EL (cell line): ENCODE data around the gene OPN1MW.
A peak's percentile ranks its signal among the peaks of the same experiment; 100 is the strongest.
"Not testable (repeated sequence)": the region's sequence is repeated elsewhere in the genome, so short reads cannot be mapped to it uniquely, and the experiment has no call there.

Experiments
- DNase-seq: peaks from one replicate; pipeline ENCODE4 v3.0.0-alpha.2; 2016

OPN1MW gene

GRCh38 chrX:154182296-154182695 is at the start of gene OPN1MW:
Gene OPN1MW, plus strand, starts transcription at chrX:154182596. Its CDS starts 82 bp downstream, at chrX:154182678.
- not testable (repeated sequence) for DNase-seq

DNA sequence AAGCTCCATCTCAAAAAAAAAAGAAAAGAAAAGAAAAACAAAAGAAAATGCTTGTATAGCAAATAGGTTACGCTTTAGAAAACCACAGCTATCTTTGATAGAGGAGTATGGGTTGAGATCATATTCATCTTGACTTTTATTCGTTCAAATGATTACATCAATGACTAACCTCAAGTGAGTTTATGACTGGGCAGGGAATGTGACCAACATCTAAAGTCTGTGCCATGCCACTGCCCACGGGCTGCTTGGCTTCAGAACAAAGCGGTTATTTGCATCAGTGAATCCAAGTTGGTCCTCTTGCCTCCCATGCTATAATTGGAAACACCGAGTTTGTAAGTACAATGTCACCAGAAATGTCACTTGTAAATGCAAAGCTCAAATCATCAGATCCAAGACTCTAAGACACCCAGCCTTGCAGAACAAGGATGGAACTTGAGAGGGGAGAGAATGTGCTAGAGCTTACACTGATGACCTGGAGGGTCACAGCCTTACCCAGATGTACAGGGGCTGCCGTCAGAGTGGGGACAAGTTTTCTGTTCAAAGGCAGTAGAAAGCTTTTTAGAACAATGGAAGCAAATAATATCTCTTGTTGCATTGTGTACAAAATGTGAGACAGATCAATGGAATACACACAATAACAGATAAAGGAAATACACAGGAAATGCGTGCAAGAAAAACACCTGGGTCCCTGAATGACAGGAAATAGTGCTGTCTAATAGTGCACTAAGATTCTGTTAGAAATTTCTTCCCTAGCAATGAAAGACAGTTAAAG is 46.8 kb upstream of the OPN1MW start:
- no peak for DNase-seq

DNA sequence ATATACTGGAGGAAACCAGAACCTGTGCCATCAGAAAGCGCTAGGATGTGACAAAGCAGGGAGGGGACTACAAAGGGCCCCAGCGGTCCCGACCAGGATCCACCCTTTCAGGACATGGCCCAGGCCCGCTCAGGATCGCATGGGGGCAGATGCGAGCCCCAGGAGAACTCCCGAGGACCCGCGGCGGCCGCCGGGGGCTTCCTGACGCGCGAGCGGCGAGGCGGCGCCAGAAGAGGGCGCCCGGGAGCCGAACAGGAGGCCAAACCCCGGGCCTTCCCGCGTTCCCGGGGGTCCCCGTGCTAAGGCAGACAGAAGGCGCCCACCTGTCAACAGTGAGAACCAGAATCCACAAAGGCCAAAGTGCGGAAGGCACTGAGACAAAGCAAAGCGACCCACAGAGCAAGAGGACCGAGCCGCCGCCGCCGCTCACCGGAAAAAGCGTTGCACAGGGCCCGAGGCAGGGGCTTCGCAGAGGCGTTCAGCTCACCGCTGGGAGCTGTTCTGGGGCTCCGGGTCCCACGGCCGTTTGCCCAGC is 45.7 kb upstream of the OPN1MW start:
- DNase-seq, result peak; percentile 58

DNA sequence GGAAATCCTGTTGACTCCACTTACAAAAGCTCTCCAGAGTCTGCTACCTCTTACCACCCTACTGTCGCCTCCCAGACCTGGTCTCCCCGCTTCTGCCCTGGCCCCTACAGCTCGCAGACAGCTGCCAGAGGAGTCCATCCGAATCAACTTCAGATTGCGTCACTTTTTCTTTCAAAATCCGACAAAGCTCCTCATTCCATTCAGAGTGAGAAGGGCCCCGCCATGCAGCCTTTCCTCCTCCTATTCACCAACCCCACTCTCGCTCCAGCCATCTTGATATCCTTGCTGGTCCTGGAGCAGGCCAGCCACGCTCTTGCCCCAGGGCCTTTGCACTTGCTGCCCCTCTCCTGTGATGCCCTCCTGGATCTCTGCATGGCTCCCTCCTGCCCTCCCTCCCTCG is 43.5 kb upstream of the OPN1MW start:
- no peak for DNase-seq

- no peak for DNase-seq
These were observed 42.2 kb upstream of the OPN1MW start for GRCh38 chrX:154140206-154140605.

- DNase-seq, result no peak
These were observed 41.7 kb upstream of the OPN1MW start for GRCh38 chrX:154140742-154141141.

DNA sequence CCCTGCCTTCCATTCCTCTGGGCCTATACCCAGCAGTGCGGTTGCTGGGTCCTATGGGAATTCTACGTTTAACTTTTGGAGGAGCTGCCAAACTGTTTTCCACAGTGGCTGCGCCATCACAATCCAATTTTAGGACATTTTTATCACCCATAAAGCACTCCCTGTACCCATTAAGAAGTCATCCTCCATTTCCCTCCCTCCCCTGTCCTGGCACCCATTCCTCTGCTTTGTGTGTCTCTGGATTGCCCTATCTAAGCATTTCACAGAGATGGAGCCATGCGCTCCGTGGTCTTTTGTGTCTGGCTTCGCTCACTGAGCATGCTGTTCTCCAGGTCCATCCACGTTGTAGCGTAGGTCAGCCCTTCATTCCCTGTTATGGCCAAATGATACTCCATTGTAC is 40.0 kb upstream of the OPN1MW start:
- no peak for DNase-seq

GRCh38 chrX:154142950-154143745 is 39.2 kb upstream of the OPN1MW start:
- no peak for DNase-seq

GRCh38 chrX:154144010-154144409 is 38.4 kb upstream of the OPN1MW start, which contains the start of gene OPN1LW:
Gene OPN1LW, plus strand, starts transcription at chrX:154144243. Its CDS starts 41 bp downstream, at chrX:154144284.
- DNase-seq, result not testable (repeated sequence)

DNA sequence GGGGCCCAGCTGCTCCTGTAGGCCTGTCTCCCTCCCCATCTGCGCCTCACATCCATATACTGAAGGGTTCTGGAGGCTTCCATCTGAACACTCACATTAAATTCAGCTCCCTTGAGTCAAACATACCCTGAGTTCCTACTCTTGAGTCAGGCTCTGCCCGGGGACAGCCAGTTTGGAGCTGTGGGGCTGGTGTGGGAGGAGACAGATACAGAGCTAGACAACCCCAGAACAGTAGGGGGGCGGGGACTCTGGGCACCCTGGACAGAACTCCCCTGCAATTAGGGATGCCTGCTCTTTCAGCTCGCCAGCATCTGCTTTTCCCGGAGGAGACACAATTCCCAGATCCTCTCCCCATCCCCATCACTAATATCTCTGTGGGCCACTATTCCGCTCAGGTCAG is 31.4 kb upstream of the OPN1MW start:
- not testable (repeated sequence) for DNase-seq

DNA sequence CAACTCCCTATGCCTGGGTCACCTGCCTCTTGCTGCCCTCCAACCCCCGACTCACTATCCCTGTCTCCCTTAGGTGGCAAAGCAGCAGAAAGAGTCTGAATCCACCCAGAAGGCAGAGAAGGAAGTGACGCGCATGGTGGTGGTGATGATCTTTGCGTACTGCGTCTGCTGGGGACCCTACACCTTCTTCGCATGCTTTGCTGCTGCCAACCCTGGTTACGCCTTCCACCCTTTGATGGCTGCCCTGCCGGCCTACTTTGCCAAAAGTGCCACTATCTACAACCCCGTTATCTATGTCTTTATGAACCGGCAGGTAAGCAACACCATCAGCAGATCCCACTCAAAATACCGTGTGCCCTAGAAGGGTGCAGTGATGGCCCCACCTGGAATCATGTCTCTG is 26.2 kb upstream of the OPN1MW start:
- DNase-seq, result not testable (repeated sequence)

- not testable (repeated sequence) for DNase-seq
These were observed 25.2 kb upstream of the OPN1MW start for GRCh38 chrX:154157207-154157606.

- not testable (repeated sequence) for DNase-seq
These were observed 23.1 kb upstream of the OPN1MW start for GRCh38 chrX:154159345-154159744.

GRCh38 chrX:154164902-154165301 is 17.5 kb upstream of the OPN1MW start:
- not testable (repeated sequence) for DNase-seq

DNA sequence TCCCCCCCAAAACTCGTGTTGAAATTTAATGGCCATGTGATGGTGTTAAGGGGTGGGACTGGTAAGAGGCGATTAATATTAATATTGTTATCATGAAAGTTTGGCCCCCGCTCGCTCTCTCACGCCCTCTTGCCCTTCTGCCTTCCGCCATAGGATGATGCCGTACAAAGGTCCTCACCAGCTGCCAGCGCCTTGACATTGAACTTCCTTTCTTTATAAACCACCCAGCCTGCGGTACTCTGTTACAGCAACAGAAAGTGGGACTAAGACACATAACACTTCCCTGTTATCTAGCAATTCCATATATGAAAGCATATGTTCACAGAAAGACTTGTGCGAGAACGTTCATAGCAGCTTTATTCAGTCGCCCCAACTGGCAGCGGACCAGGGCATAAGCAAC is 14.0 kb upstream of the OPN1MW start:
- not testable (repeated sequence) for DNase-seq

DNA sequence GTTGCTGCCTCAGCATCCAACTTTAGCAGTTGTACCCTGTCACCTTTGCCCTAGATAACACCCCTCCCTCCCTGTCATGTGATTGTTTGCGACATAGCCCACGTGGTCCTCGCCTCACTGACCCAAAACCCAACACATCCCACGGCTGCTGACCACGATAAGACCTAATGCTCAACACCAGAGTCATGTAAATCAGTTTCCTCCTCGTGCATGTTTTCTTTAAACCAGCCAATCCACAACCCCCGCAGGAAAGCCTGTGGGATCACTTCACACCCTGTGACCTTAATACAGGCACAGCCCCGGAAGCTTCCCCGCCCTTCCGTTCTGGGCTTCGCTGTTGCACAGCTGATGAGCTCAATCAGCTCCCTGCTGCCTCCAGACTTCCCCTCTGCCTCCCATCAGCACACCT is 9.9 kb upstream of the OPN1MW start:
- not testable (repeated sequence) for DNase-seq

GRCh38 chrX:154174356-154174755 is 8.0 kb upstream of the OPN1MW start:
- DNase-seq, result not testable (repeated sequence)

DNA sequence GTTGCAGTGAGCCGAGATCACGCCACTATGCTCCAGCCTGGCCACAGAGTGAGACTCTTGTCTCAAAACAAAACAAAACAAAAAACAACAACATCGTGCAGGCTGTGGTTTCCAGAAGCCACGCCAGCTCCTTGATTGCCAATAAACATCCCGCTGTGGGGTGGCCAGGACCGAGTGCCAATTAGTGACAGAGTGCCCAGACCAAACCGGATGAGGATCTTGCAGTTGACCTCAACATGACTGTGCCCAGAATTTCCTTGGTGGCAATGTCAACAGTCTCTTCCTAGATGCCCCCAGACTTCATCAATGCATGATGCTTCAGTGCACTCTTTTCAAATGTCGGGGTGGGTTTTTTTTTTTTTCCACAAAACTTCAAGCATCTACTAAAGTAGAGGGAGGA is 1.4 kb downstream of the OPN1MW start:
- DNase-seq, result not testable (repeated sequence)

DNA sequence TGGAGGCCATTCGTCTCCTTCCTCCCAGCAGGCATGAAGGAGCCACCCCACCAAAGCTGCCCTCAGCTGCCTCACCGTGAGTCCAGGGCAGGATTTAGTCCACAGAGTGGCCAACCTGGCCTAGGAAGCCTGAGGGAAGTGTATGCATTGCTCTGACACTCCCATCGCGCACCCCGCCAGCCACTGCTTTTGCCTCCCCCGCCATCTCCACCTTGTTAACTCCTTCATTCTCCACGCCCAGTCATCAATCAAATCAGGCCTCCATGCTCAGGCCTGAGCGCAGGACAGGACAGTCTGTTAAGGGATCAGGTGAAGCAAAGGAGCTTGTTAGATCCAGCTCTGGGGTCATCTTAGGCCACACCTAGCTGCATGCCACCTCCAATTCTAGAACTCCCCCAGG is 10.4 kb downstream of the OPN1MW start:
- not testable (repeated sequence) for DNase-seq

GRCh38 chrX:154194316-154194715 is 11.9 kb downstream of the OPN1MW start:
- not testable (repeated sequence) for DNase-seq

DNA sequence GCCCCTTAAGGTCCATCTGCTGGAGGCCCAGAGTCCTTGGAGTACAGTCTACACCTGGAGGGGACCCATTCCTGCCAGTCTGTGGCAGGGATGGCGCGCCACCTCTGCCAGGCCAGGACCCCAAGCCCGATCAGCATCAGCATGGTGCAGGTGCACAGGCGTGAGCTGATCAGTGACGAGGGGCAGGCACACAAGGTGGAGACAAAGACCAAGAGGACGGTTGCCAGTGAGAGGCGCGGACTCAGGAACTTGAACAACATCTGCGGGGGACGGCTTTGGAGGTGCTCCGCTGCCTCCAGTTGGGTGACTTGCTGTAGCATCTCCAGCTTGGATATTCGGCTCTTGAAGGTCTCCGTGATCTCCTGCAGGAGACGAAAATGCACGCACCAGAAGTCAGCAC is 14.1 kb downstream of the OPN1MW start:
- not testable (repeated sequence) for DNase-seq

DNA sequence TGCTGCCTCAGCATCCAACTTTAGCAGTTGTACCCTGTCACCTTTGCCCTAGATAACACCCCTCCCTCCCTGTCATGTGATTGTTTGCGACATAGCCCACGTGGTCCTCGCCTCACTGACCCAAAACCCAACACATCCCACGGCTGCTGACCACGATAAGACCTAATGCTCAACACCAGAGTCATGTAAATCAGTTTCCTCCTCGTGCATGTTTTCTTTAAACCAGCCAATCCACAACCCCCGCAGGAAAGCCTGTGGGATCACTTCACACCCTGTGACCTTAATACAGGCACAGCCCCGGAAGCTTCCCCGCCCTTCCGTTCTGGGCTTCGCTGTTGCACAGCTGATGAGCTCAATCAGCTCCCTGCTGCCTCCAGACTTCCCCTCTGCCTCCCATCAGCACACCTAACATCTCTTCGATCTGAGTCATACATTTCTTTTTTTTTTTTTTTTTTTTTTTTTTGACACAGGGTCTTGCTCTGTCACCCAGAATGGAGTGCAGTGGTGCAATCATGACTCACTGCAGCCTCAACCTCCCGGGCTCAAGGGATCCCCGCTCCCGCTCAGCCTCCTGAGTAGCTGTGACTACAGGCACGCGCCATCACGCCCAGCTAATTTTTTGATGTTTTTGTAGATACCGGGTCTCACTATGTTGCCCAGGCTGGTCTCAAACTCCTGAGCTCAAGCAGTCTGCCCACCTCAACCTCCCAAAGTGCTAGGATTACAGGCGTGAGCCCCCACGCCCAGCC is 27.4 kb downstream of the OPN1MW start:
- DNase-seq, result not testable (repeated sequence)

DNA sequence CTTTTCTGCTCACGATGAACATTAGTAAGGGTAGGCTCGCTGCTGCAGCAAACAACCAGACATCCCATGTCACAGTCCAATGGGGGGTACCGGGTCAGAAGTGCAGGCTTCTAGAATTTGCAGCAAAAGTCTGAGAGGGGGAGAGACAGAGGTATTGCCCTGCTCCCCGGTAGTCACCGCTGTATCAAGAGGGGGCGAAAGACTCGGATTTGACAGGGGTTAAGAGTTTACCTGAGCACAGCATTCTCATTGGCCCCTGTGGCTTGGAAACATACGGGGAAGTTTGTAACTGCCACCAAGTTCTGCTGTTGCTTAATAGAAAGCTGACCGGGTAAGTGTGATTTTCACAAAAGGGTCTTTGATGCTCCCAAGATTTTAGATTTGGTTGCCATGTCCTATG is 28.7 kb downstream of the OPN1MW start:
- not testable (repeated sequence) for DNase-seq
